ENCODE data around the gene GPSM1.

DNA sequence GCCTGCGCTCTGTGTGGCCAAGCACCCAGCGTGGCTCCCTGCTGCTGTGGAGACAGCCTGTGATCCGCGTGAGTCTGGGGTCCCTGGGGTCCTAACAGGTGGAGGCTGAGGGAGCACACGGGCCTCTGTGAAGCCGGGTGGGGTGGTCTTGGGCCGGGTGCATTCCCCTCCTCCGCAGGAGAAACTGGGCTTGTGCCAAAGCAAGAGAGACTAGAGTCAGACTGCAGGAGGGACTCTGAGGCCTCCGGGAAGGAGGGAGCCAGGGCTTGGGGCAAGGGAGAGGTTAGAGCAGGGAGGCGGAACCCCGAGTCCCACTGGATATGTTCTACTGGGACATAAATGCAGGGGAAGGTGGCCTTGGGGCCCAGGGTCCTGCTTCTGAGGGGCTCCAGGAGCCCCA is 25.7 kb downstream of the GPSM1 start:
- TF ChIP-seq POLR2AphosphoS5 (IDR thresholded peaks at IDR 0.05; ENCODE audit: borderline replicate concordance, low read depth, low read length), result no peak
- no peak for TF ChIP-seq EZH2 (IDR thresholded peaks at IDR 0.05)
